HepG2 (cell line): ENCODE results near the gene PEX14. TPM values are rescaled to one million over a fixed set of nuclear protein-coding genes. Genes with fewer than 3 reads are reported as not detected.

Experiments
- BRF2 ChIP-seq: sonication (generic); formaldehyde crosslinking; IDR thresholded peaks from 2 replicates; pipeline ENCODE4 v1.8.1; 2022; ENCODE audit warnings: mild to moderate bottlenecking, missing genetic modification reagents
- ETS1 ChIP-seq: sonication (generic); formaldehyde crosslinking; IDR thresholded peaks from 2 replicates; pipeline ENCODE4 v1.4.0; 2020; ENCODE audit warnings: missing genetic modification reagents
- GTF2F1 ChIP-seq: fragments of 150-350 bp; IDR thresholded peaks from 2 replicates; pipeline ENCODE4 v1.6.1; 2014; ENCODE audit warnings: low read length
- HOXA5 ChIP-seq: sonication (generic); formaldehyde crosslinking; IDR thresholded peaks from 2 replicates; pipeline ENCODE4 v1.4.0; 2020; ENCODE audit warnings: missing genetic modification reagents
- IRF1 ChIP-seq: sonication (generic); formaldehyde crosslinking; IDR thresholded peaks from 2 replicates; pipeline ENCODE4 v1.4.0; 2020; ENCODE audit warnings: low read depth, mild to moderate bottlenecking, missing genetic modification reagents
- RARA ChIP-seq: IDR thresholded peaks from 2 replicates; pipeline ENCODE4 v1.6.1; 2016; ENCODE audit warnings: missing genetic modification reagents, missing compliant biosample characterization
- TGIF2 ChIP-seq: IDR thresholded peaks from 2 replicates; pipeline ENCODE4 v1.6.1; 2016; ENCODE audit warnings: control low read depth, missing compliant biosample characterization
- USF2 ChIP-seq, 2 experiments: sonication (generic) in 1 of 2; formaldehyde crosslinking in 1 of 2; IDR thresholded peaks; 2 replicates each; pipeline versions ENCODE4 v1.5.1 to v1.6.1; 2011 to 2020; ENCODE audit warnings: borderline replicate concordance in 1 of 2, low read depth in 1 of 2, low read length in 1 of 2, mild to moderate bottlenecking in 1 of 2, missing genetic modification reagents in 1 of 2, moderate library complexity in 1 of 2
- ZNF646 ChIP-seq: sonication (generic); formaldehyde crosslinking; IDR thresholded peaks from 2 replicates; pipeline ENCODE4 v1.9.0; 2021; ENCODE audit warnings: mild to moderate bottlenecking, missing genetic modification reagents
- ZNF784 ChIP-seq: sonication (generic); formaldehyde crosslinking; IDR thresholded peaks from 2 replicates; pipeline ENCODE4 v1.5.1; 2020; ENCODE audit warnings: missing genetic modification reagents, mild to moderate bottlenecking, borderline replicate concordance
- polyA plus RNA-seq, 8 experiments: library from polyadenylated mRNA; depleted of rRNA in 3 of 8; stranded (reverse) in 7 of 8; unstranded in 1 of 8; fragments of >200 nt; fragmentation: Illumina TruSeq in 4 of 8; extraction: Trizol in 4 of 8; gene quantifications; 2 replicates each; pipeline versions ENCODE4 v1.2.1 to v1.2.3, GENCODE V29; 2011 to 2016; ENCODE audit warnings: low read depth in 4 of 8, missing spikeins in 1 of 8, mixed read lengths in 1 of 8; ENCODE audit not compliant: insufficient read depth in 1 of 8
- total RNA-seq, 5 experiments: library from RNA; depleted of rRNA; stranded (reverse); fragments of >200 nt; fragmentation: Illumina TruSeq; extraction: Trizol; gene quantifications; 2 replicates each; pipeline ENCODE4 v1.2.3, GENCODE V29; 2016; ENCODE audit warnings: low read depth in 1 of 5

PEX14 gene
- total and polyA plus RNA-seq, 2 of the 13 experiments (the other 11 are each of a cell fraction or from before 2014, with no cell fraction given) = 6.5 to 9.9 TPM

- no peak for TF ChIP-seq ZNF646 (CRISPR knock-in tag)
- no peak for TF ChIP-seq USF2 (IDR thresholded peaks at IDR 0.05; ENCODE audit: low read depth, low read length)
- TF ChIP-seq USF2 (CRISPR knock-in tag; IDR thresholded peaks at IDR 0.05; ENCODE audit: borderline replicate concordance) = peak; percentile 54; the same call in 1 of the 2 replicates
- peak; percentile 24 for TF ChIP-seq RARA (CRISPR knock-in tag)
- no peak for TF ChIP-seq IRF1 (CRISPR knock-in tag)
- no peak for TF ChIP-seq GTF2F1
- peak; percentile 83; the same call in 1 of the 2 replicates for TF ChIP-seq HOXA5 (CRISPR knock-in tag)
- TF ChIP-seq ZNF784 (CRISPR knock-in tag) = peak; percentile 96
- TF ChIP-seq BRF2 (CRISPR knock-in tag) = peak; percentile 97
- TF ChIP-seq ETS1 (CRISPR knock-in tag) = no peak
- TF ChIP-seq TGIF2 (CRISPR knock-in tag) = peak; percentile 70; the same call in 1 of the 2 replicates
These were observed 44.3 kb upstream of the PEX14 start, which contains the start of gene CENPS (continued) for GRCh38 chr1:10430216-10431069.
